NCI-H226 (cell line): ENCODE results near the gene COL16A1.

Experiments
- DNase-seq: peaks from one replicate; pipeline ENCODE4 v3.0.0-alpha.2; 2015

Gene COL16A1

GRCh38 chr1:31644560-31645273, 59.1 kb downstream of the COL16A1 start, which contains the start of gene PEF1:
Gene PEF1, minus strand, starts transcription at chr1:31644876. Its CDS starts 12 bp downstream, at chr1:31644864.
- DNase-seq: peak; percentile 98

- no peak for DNase-seq
Observed at GRCh38 chr1:31643976-31644559, 59.7 kb downstream of the COL16A1 start.

GRCh38 chr1:31642897-31643296, 60.9 kb downstream of the COL16A1 start:
- no peak for DNase-seq

- no peak for DNase-seq
Observed at GRCh38 chr1:31642366-31642765, 61.5 kb downstream of the COL16A1 start.

- DNase-seq: no peak
Observed at GRCh38 chr1:31640964-31641363, 62.9 kb downstream of the COL16A1 start.

GRCh38 chr1:31640179-31640578, 63.6 kb downstream of the COL16A1 start:
- DNase-seq: no peak

- peak; percentile 56 for DNase-seq
Observed at GRCh38 chr1:31639543-31639942, 64.3 kb downstream of the COL16A1 start.

- no peak for DNase-seq
Observed at GRCh38 chr1:31637915-31638673, 65.7 kb downstream of the COL16A1 start.

GRCh38 chr1:31633117-31633516, 70.7 kb downstream of the COL16A1 start:
- DNase-seq: no peak

GRCh38 chr1:31632649-31633048, 71.2 kb downstream of the COL16A1 start:
- no peak for DNase-seq

- DNase-seq: no peak
Observed at GRCh38 chr1:31628931-31629556, 74.8 kb downstream of the COL16A1 start.

GRCh38 chr1:31627930-31628559, 75.8 kb downstream of the COL16A1 start:
- DNase-seq: no peak

GRCh38 chr1:31627301-31627929, 76.4 kb downstream of the COL16A1 start:
- DNase-seq: no peak

- no peak for DNase-seq
Observed at GRCh38 chr1:31626223-31627207, 77.3 kb downstream of the COL16A1 start.

GRCh38 chr1:31625561-31626222, 78.1 kb downstream of the COL16A1 start:
- DNase-seq: peak; percentile 36

GRCh38 chr1:31624731-31625514, 78.9 kb downstream of the COL16A1 start:
- DNase-seq: no peak

GRCh38 chr1:31624309-31624708, 79.5 kb downstream of the COL16A1 start:
- DNase-seq: no peak

GRCh38 chr1:31623365-31623764, 80.5 kb downstream of the COL16A1 start:
- no peak for DNase-seq

- no peak for DNase-seq
Observed at GRCh38 chr1:31621847-31622730, 81.7 kb downstream of the COL16A1 start.
